ENCODE data around the gene MADCAM1.

Gene MADCAM1

GRCh38 chr19:483332-484072 lies 12.8 kb upstream of the MADCAM1 start:
- no peak for TF ChIP-seq TAF1 (IDR thresholded peaks at IDR 0.05; ENCODE audit: borderline replicate concordance, insufficient read depth, low read length)
- TF ChIP-seq POLR2AphosphoS5 (IDR thresholded peaks at IDR 0.05; ENCODE audit: low read depth, low read length) = no peak
- no peak for TF ChIP-seq FOXP2 (optimal IDR thresholded peaks at IDR 0.05; ENCODE audit: borderline replicate concordance, extremely low read depth, extremely low read length, insufficient read depth)
- no peak for TF ChIP-seq REST (IDR thresholded peaks at IDR 0.05; ENCODE audit: insufficient read depth in 1 of 2, low read depth in 2 of 2, low read length in 2 of 2)
- no peak for TF ChIP-seq SIN3A (IDR thresholded peaks at IDR 0.05; ENCODE audit: borderline replicate concordance, insufficient read depth, low read length)

- TF ChIP-seq POLR2AphosphoS5 (IDR thresholded peaks at IDR 0.05; ENCODE audit: low read depth, low read length) (no peak), REST (IDR thresholded peaks at IDR 0.05; ENCODE audit: insufficient read depth in 1 of 2, low read depth in 2 of 2, low read length in 2 of 2) (no peak), SIN3A (IDR thresholded peaks at IDR 0.05; ENCODE audit: borderline replicate concordance, insufficient read depth, low read length) (no peak), TAF1 (IDR thresholded peaks at IDR 0.05; ENCODE audit: borderline replicate concordance, insufficient read depth, low read length) (no peak), FOXP2 (optimal IDR thresholded peaks at IDR 0.05; ENCODE audit: borderline replicate concordance, extremely low read depth, extremely low read length, insufficient read depth) (no peak)
Measured at GRCh38 chr19:484494-484893, 11.8 kb upstream of the MADCAM1 start.

GRCh38 chr19:485077-485476 lies 11.2 kb upstream of the MADCAM1 start:
- TF ChIP-seq SIN3A (IDR thresholded peaks at IDR 0.05; ENCODE audit: borderline replicate concordance, insufficient read depth, low read length) (no peak), POLR2AphosphoS5 (IDR thresholded peaks at IDR 0.05; ENCODE audit: low read depth, low read length) (no peak), FOXP2 (optimal IDR thresholded peaks at IDR 0.05; ENCODE audit: borderline replicate concordance, extremely low read depth, extremely low read length, insufficient read depth) (no peak)

- no peak for TF ChIP-seq FOXP2 (optimal IDR thresholded peaks at IDR 0.05; ENCODE audit: borderline replicate concordance, extremely low read depth, extremely low read length, insufficient read depth)
- TF ChIP-seq TAF1 (IDR thresholded peaks at IDR 0.05; ENCODE audit: borderline replicate concordance, insufficient read depth, low read length) = no peak
- no peak for TF ChIP-seq REST (IDR thresholded peaks at IDR 0.05; ENCODE audit: insufficient read depth in 1 of 2, low read depth in 2 of 2, low read length in 2 of 2)
- TF ChIP-seq SIN3A (IDR thresholded peaks at IDR 0.05; ENCODE audit: borderline replicate concordance, insufficient read depth, low read length) = no peak
- TF ChIP-seq POLR2AphosphoS5 (IDR thresholded peaks at IDR 0.05; ENCODE audit: low read depth, low read length) = no peak
Measured at GRCh38 chr19:485583-486236, 10.6 kb upstream of the MADCAM1 start.

GRCh38 chr19:488505-489417 lies 7.5 kb upstream of the MADCAM1 start:
- TF ChIP-seq SIN3A (IDR thresholded peaks at IDR 0.05; ENCODE audit: borderline replicate concordance, insufficient read depth, low read length) (no peak), POLR2AphosphoS5 (IDR thresholded peaks at IDR 0.05; ENCODE audit: low read depth, low read length) (peak; percentile 70), FOXP2 (optimal IDR thresholded peaks at IDR 0.05; ENCODE audit: borderline replicate concordance, extremely low read depth, extremely low read length, insufficient read depth) (peak; percentile 93), TAF1 (IDR thresholded peaks at IDR 0.05; ENCODE audit: borderline replicate concordance, insufficient read depth, low read length) (peak; percentile 77; the same call in 1 of the 2 replicates)

Data from PFSK-1 (cell line).